GM06990 (cell line): ENCODE data around the gene ADAD2.

Source experiments
- DNase-seq: peaks from one replicate; pipeline ENCODE4 v3.0.0-alpha.2; 2011; ENCODE audit not compliant: insufficient read length; ENCODE audit errors: extremely low read depth
- H3K27me3 ChIP-seq: replicated peaks from 2 replicates; pipeline ENCODE4 v1.6.0; 2011; ENCODE audit warnings: low read length; ENCODE audit not compliant: control insufficient read depth, insufficient read depth
- H3K36me3 ChIP-seq: 2 replicates; pipeline ENCODE4 v1.5.1; 2011; ENCODE audit warnings: low read length; ENCODE audit not compliant: control insufficient read depth, insufficient read depth
- H3K4me3 ChIP-seq: replicated peaks from 2 replicates; pipeline ENCODE4 v1.5.1; 2011; ENCODE audit warnings: low read depth, mild to moderate bottlenecking, control low read depth, low read length
- CTCF ChIP-seq: IDR thresholded peaks from 2 replicates; pipeline ENCODE4 v1.5.1; 2011; ENCODE audit warnings: low read length, control low read depth, mild to moderate bottlenecking, inconsistent platforms; ENCODE audit not compliant: insufficient read depth, poor library complexity, severe bottlenecking

Gene ADAD2

GRCh38 chr16:84225571-84225970 is 34.6 kb downstream of the ADAD2 start:
- no peak for DNase-seq
- Histone ChIP-seq H3K27me3 (no peaks in the 10 kb centered on the region; the same call in 1 of the 2 replicates), H3K4me3 (no peak overlapping the region), H3K36me3 (no peaks in the 10 kb centered on the region)
- no peak for TF ChIP-seq CTCF

- no peak for DNase-seq
- Histone ChIP-seq H3K4me3 (no peak overlapping the region), H3K36me3 (no peaks in the 10 kb centered on the region), H3K27me3 (no peaks in the 10 kb centered on the region; the same call in 1 of the 2 replicates)
- TF ChIP-seq CTCF = no peak
These were observed 35.1 kb downstream of the ADAD2 start for GRCh38 chr16:84226026-84226425.

GRCh38 chr16:84227548-84227947 is 36.6 kb downstream of the ADAD2 start:
- no peak for DNase-seq
- H3K36me3 ChIP-seq = no peaks in the 10 kb centered on the region
- H3K4me3 ChIP-seq = no peak overlapping the region
- peaks cover 1% of the 10 kb centered on the region; the same call in 1 of the 2 replicates for H3K27me3 ChIP-seq
- no peak for TF ChIP-seq CTCF

- Histone ChIP-seq H3K4me3 (no peak overlapping the region), H3K36me3 (no peaks in the 10 kb centered on the region), H3K27me3 (peaks cover 1% of the 10 kb centered on the region; the same call in 1 of the 2 replicates)
- no peak for DNase-seq
- TF ChIP-seq CTCF = no peak
These were observed 37.4 kb downstream of the ADAD2 start for GRCh38 chr16:84228256-84228838.

- no peak for TF ChIP-seq CTCF
- Histone ChIP-seq H3K27me3 (peaks cover 1% of the 10 kb centered on the region; the same call in 1 of the 2 replicates), H3K4me3 (no peak overlapping the region), H3K36me3 (no peaks in the 10 kb centered on the region)
- DNase-seq = no peak
These were observed 38.5 kb downstream of the ADAD2 start for GRCh38 chr16:84229471-84229870.

GRCh38 chr16:84232060-84232459 is 41.1 kb downstream of the ADAD2 start:
- peaks cover 1% of the 10 kb centered on the region; the same call in 1 of the 2 replicates for H3K27me3 ChIP-seq
- no peak overlapping the region for H3K4me3 ChIP-seq
- H3K36me3 ChIP-seq = no peaks in the 10 kb centered on the region
- DNase-seq = no peak
- TF ChIP-seq CTCF = no peak
